HG03575 (cell line): ENCODE data around the gene APBA2.
"Not testable (repeated sequence)": the region's sequence is repeated elsewhere in the genome, so short reads cannot be mapped to it uniquely, and the experiment has no call there.

Experiments used
- ATAC-seq: cut with Tn5 transposase; IDR thresholded peaks from one replicate; pipeline ENCODE4 v1.9.1; 2021; ENCODE audit not compliant: unreplicated experiment, insufficient number of reproducible peaks, low FRiP score; ENCODE audit errors: extremely low read depth

The APBA2 gene

GRCh38 chr15:28885630-28886430 is at the start of gene APBA2:
Gene APBA2, plus strand, starts transcription at chr15:28885974. Its CDS starts 167,911 bp downstream, at chr15:29053885.
- ATAC-seq, result no peak

GRCh38 chr15:28840285-28840684 is 45.5 kb upstream of the APBA2 start:
- ATAC-seq, result not testable (repeated sequence)

GRCh38 chr15:28842210-28842609 is 43.6 kb upstream of the APBA2 start:
- not testable (repeated sequence) for ATAC-seq

DNA sequence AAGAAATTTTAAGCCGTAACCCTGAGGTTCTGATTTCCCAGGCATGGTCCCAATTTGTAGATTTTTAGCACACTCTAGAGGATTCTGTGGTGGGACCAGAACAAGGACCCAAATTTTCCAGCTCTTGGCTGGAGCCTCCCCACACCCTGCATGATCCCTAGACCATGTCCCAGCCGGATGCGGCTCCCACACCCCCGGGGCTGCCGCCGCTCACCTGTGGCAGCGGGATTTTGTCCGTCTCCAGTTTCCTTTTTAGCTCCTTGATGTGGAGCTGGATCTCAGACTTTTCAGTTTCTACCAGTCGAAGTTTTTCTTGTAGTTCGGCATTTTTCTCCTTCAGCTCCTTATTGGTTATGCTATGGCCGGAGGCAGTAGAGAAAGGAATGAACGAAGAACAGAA is 42.3 kb upstream of the APBA2 start:
- not testable (repeated sequence) for ATAC-seq

DNA sequence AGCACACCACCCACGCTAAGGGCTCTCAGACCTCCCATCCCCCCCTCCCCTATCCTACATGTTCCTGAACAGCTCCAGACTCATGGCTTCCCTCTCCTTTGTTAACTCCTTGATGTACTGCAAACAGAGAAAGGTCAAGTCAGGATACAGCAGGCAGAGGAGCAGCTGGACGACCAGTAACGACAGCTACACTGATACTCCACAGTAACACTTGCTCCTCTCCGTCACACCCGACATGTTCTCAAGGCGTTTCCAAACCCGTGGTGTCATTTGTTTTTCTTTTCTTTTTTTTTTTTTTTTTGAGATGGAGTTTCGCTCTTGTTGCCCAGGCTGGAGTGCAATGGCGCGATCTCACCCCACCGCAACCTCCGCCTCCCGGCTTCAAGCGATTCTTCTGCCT is 41.6 kb upstream of the APBA2 start:
- not testable (repeated sequence) for ATAC-seq

DNA sequence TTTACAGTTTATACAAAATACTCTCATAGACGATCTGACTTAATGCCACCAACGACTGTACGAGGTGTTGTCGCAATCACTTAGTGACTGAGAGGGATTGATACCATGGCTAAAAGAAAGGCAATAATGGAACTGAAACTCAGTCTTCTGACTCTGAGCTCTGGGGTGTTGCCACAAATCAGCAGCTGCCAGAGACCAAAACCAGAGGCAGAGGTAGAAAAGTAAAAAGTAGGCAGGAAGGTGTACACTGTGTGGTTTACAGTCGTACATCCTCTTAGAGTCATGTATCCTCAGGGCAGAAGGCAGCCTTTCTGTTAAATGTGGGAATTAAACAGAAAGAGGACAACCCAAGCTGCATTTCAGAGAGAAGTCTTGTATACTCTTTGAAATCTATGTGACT is 38.5 kb upstream of the APBA2 start:
- not testable (repeated sequence) for ATAC-seq

DNA sequence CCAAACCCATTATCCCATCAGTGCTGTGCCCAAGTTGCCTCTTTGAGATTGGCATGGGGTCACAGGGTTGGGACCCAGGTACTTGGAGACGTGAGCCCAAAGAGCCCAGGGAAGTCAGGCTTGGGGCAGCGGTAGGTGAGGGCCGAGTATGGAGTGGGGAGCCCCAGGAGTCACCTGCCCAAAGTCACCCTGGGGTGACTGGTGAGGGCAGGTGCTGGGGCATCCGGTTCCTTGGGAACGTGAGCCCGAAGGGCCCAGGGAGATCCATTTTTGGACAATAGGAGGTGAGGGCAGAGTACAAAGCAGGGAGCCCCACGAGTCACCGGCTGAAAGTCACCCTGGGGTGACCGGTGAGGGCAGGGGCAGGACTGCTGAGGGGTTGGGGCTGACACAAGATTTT is 37.8 kb upstream of the APBA2 start:
- not testable (repeated sequence) for ATAC-seq

- not testable (repeated sequence) for ATAC-seq
These were observed 37.3 kb upstream of the APBA2 start, which contains the start of gene GOLGA6L7 for GRCh38 chr15:28848521-28848920. Gene GOLGA6L7, minus strand, starts transcription at chr15:28848644. Its CDS starts 95 bp downstream, at chr15:28848549.

DNA sequence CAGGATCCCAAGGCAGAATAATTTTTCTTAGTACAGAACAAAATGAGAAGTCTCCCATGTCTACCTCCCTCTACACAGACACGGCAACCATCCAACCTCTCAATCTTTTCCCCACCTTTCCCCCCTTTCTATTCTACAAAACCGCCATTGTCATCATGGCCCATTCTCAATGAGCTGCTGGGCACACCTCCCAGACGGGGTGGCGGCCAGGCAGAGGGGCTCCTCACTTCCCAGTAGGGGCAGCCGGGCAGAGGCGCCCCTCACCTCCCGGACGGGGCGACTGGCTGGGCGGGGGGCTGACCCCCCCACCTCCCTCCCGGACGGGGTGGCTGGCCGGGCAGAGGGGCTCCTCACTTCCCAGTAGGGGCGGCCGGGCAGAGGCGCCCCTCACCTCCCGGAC is 36.5 kb upstream of the APBA2 start:
- ATAC-seq, result not testable (repeated sequence)

DNA sequence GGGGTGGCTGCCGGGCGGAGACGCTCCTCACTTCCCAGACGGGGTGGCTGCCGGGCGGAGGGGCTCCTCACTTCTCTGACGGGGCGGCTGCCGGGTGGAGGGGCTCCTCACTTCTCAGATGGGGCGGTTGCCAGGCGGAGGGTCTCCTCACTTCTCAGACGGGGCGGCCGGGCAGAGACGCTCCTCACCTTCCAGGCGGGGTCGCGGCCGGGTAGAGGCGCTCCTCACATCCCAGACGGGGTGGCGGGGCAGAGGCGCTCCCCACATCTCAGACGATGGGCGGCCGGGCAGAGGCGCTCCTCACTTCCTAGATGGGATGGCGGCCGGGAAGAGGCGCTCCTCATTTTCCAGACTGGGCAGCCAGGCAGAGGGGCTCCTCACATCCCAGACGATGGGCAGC is 36.0 kb upstream of the APBA2 start:
- not testable (repeated sequence) for ATAC-seq

- ATAC-seq, result not testable (repeated sequence)
These were observed 32.1 kb upstream of the APBA2 start for GRCh38 chr15:28853654-28854053.

DNA sequence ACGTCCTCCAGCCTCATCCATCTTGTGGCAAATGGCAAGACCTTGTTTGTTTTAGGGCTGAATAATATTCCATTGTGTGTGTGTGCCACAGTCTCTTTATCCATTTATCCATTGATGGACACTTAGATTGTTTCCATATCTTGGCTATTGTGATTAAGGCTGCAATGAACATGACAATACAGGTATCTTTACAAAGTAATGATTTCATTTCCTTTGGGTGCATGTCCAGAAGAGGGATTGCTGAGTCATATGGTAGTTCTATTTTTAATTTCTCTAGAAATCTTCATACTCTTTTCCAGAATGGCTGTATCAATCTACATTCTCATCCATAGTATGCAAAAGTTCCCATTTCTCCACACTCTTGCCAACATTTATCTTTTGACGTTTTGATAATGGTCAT is 31.2 kb upstream of the APBA2 start:
- ATAC-seq, result not testable (repeated sequence)

GRCh38 chr15:28861031-28861534 is 24.7 kb upstream of the APBA2 start:
- ATAC-seq, result no peak

- ATAC-seq, result not testable (repeated sequence)
These were observed 24.0 kb upstream of the APBA2 start for GRCh38 chr15:28861589-28862293.

DNA sequence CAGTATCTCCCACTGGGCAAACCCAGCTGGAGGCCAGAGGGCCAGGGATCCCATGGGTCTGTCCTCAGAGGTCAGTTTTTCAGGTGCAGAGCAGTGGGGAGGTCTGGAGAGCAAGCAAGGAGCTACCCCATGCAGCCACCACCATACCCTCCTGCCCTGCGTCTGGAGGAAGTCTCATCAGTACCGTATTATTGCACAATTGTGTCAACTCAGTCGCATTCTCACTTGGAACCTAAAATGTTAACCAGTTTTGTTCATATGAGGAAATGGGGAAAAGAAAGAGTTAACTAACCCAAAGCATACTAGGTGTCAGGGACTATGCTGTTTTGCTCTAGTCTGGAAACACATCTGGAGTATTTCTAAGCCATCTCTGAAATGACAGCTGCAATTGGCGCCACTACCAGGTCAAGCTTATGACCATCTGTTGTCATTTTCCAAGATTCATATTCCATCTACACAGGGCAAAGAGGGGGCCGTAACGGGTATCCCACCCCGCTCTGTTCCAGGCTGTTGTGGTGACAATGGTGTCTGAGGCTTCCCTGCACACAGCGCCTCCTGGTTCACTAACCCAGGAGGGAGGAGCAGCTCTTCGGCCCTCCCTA is 16.9 kb upstream of the APBA2 start:
- no peak for ATAC-seq

- no peak for ATAC-seq
These were observed 14.6 kb upstream of the APBA2 start for GRCh38 chr15:28871168-28871567.

DNA sequence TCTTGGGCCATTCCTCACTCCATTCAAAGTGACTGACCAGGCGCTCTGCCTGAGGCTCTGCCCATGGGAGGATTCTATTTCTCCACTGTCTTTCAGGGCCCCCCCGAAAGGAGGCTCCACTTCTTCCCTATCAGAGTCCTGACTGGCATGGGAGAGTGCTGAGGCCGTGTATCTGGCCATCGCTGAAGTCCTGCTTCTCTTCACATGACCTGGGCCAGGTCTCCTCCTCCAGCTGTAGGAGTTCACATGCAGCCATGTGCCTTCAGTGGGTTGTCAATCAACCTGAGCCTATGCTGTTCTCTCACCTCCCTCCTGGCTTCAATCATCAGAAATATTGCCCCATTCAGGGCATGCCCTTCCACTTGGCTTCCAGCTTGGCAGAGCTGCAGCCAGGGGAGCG is 12.8 kb upstream of the APBA2 start:
- ATAC-seq, result no peak

DNA sequence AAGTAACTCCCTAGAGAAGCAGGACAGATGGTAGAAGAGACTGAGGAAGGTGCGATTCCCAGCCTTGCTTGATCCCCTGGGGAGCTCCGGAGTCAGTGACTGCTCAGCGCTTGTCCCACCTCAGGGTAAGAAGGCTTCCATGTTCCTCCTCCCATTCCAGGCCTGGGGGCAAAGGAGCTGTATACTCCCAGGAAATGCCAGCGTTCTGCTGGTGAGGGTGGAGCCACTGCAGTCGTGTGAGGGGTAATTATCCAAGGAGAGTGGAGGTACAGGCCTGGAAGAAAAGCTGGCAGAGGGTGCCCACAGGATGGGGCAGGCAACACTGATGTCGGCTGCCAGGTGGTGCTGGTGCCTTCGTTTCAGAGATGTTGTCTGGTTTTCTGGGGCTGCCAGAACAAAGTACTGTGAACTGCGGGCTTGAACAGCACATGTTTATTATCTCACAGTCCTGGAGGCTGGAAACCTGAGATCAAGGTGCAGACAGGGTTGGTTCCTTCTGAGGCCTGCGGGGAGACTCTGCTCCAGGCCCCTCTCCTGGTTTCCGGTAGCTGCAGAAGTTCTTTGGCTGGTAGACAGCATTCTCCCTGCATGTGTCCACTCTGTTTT is 12.1 kb upstream of the APBA2 start:
- ATAC-seq, result no peak

- ATAC-seq, result no peak
These were observed 10.2 kb upstream of the APBA2 start for GRCh38 chr15:28875461-28876000.
